Measurements from ENCODE around the gene ANO2. TPM values are rescaled to one million over a fixed set of nuclear protein-coding genes. Genes with fewer than 3 reads are reported as not detected.

The ANO2 gene
- total RNA-seq, 1 experiment from 2014 or later: not detected

DNA sequence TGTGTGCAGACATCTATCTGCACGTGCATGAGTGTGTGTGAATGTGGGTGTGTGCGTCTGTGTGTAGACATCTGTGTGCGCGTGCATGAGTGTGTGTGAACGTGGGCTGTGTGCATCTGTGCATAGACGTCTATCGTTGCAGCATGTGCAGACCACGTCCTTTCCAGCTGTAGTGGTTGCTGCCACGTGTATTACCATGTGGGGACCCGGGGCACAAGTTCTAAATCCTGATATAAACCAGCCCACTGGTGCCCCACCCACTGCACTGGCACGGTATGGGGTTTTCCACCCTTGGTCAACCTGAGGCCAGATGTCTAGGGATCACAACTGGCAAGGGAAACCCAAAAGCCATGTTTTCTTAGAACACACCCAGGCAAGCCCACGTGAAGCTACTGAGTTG lies 197.0 kb downstream of the ANO2 start:
- H3K27ac ChIP-seq (ENCODE audit: low read length): no peak overlapping the region
- H2AFZ ChIP-seq (ENCODE audit: low read length): no peak overlapping the region
- H3F3A ChIP-seq (ENCODE audit: low read length, unreplicated experiment): no peaks in the 10 kb centered on the region
- intact Hi-C loops (cut with micrococcal nuclease): no loop called here
- no peaks in the 10 kb centered on the region for H4K20me1 ChIP-seq (ENCODE audit: low read length)
- H3K36me3 ChIP-seq (ENCODE audit: low read depth, low read length): no peaks in the 10 kb centered on the region
- ATAC-seq (no peak), DNase-seq (no peak)
- TF ChIP-seq, protein P1, sequence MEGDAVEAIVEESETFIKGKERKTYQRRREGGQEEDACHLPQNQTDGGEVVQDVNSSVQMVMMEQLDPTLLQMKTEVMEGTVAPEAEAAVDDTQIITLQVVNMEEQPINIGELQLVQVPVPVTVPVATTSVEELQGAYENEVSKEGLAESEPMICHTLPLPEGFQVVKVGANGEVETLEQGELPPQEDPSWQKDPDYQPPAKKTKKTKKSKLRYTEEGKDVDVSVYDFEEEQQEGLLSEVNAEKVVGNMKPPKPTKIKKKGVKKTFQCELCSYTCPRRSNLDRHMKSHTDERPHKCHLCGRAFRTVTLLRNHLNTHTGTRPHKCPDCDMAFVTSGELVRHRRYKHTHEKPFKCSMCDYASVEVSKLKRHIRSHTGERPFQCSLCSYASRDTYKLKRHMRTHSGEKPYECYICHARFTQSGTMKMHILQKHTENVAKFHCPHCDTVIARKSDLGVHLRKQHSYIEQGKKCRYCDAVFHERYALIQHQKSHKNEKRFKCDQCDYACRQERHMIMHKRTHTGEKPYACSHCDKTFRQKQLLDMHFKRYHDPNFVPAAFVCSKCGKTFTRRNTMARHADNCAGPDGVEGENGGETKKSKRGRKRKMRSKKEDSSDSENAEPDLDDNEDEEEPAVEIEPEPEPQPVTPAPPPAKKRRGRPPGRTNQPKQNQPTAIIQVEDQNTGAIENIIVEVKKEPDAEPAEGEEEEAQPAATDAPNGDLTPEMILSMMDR (conservative IDR thresholded peaks at IDR 0.05; ENCODE audit: low read depth, low read length): no peak
- TF ChIP-seq EZH2phosphoT487 (IDR thresholded peaks at IDR 0.05; ENCODE audit: borderline replicate concordance, low read length) (no peak), EZH2 (IDR thresholded peaks at IDR 0.05; ENCODE audit: low read length, unreplicated experiment) (no peak)
- no peak overlapping the region for H3K4me2 ChIP-seq (ENCODE audit: low read length)
- POLR2A ChIA-PET (ENCODE audit: unreplicated experiment): no interaction called here
- CTCF ChIA-PET: no interaction called here
- no peaks in the 10 kb centered on the region for H3K79me2 ChIP-seq (ENCODE audit: low read length)
- no peaks in the 10 kb centered on the region for H3K4me1 ChIP-seq (ENCODE audit: insufficient read depth, low read length)
- H3K9ac ChIP-seq (ENCODE audit: low read length): no peak overlapping the region
- H3K9me2 ChIP-seq (replicated peaks; ENCODE audit: low read length): no peaks in the 10 kb centered on the region
- H3K4me3 ChIP-seq (ENCODE audit: low read length): no peak overlapping the region
- H3K27me3 ChIP-seq (ENCODE audit: low read length): no peaks in the 10 kb centered on the region
- no peaks in the 10 kb centered on the region for H3K9me3 ChIP-seq (ENCODE audit: low read length)
- no TSS peak for BruUV-seq (replicated peaks)

DNA sequence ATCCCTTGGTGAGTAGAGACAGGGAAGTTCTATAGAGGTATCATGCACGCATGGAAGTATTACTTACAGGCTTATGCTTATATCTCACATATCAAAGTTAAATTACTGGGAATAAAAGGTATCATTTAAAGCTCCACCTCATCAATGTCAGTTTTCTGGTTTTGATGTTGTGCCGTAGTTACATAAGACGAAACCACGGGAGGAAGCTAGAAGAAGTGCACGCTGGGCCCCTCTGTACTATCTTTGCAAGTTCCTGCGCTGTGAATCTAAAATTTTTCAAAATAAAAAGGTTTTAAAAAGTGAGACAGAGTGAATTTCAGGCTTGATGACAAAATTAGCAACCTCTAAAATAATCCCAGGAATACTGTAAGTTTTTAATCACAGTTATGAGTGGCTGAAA lies 198.1 kb downstream of the ANO2 start:
- ChIA-PET CTCF (no interaction called here), POLR2A (ENCODE audit: unreplicated experiment) (no interaction called here)
- Histone ChIP-seq H3K9ac (ENCODE audit: low read length) (no peak overlapping the region), H3K9me3 (ENCODE audit: low read length) (no peaks in the 10 kb centered on the region), H3K27me3 (ENCODE audit: low read length) (no peaks in the 10 kb centered on the region), H2AFZ (ENCODE audit: low read length) (no peak overlapping the region), H3K4me3 (ENCODE audit: low read length) (no peak overlapping the region), H3K4me2 (ENCODE audit: low read length) (no peak overlapping the region), H3F3A (ENCODE audit: low read length, unreplicated experiment) (no peaks in the 10 kb centered on the region), H3K36me3 (ENCODE audit: low read depth, low read length) (no peaks in the 10 kb centered on the region), H3K9me2 (replicated peaks; ENCODE audit: low read length) (no peaks in the 10 kb centered on the region), H3K4me1 (ENCODE audit: insufficient read depth, low read length) (no peaks in the 10 kb centered on the region), H3K27ac (ENCODE audit: low read length) (no peak overlapping the region), H3K79me2 (ENCODE audit: low read length) (no peaks in the 10 kb centered on the region), H4K20me1 (ENCODE audit: low read length) (no peaks in the 10 kb centered on the region)
- intact Hi-C loops (cut with micrococcal nuclease): no loop called here
- ATAC-seq (no peak), DNase-seq (no peak)
- no TSS peak for BruUV-seq (replicated peaks)
- TF ChIP-seq EZH2phosphoT487 (IDR thresholded peaks at IDR 0.05; ENCODE audit: borderline replicate concordance, low read length): no peak
- TF ChIP-seq, protein P1 (conservative IDR thresholded peaks at IDR 0.05; ENCODE audit: low read depth, low read length): no peak
- TF ChIP-seq EZH2 (IDR thresholded peaks at IDR 0.05; ENCODE audit: low read length, unreplicated experiment): no peak

DNA sequence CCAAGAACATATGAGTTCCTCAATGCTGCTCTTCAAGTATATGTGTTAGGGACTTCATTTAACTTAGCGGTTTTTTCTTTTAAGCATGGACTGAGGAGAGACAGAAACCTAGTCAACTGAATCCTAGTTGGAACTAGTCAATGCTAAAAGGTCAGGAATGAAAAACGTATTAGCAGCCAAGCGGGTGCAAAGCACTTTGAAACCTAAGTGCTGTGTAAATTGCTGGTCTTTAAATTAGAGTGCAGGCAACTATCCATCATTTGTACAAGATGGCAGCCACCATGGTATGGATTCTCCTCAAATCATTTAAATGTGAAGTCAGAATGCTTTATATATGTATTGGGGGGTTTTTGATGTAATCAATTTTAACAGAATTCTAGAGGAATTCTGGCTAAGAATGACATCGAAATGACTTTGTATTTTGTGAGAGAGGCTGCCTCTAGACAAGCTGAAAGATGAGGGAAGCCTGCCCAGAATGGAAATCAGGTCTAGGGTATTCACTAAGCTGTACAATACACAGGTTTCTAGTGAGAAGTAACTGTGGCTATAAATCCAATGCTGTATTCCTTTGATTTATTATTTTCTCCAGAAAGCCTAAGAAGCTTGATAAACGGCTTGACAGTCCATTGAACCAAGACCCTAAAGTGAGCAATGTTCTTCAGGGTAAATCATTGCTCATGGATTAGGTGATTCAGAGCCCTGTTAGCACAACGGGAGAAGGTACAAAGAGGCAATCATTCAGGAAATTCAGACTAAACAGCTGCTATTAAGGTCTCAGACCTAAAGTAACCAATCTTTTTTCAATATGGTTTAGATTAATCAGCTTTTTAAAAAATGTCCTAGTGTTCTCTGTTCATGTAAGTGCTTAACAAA lies 198.8 kb downstream of the ANO2 start:
- Histone ChIP-seq H3K27me3 (ENCODE audit: low read length) (no peaks in the 10 kb centered on the region), H3K27ac (ENCODE audit: low read length) (no peak overlapping the region), H2AFZ (ENCODE audit: low read length) (no peak overlapping the region), H3K4me1 (ENCODE audit: insufficient read depth, low read length) (no peaks in the 10 kb centered on the region), H4K20me1 (ENCODE audit: low read length) (no peaks in the 10 kb centered on the region), H3K36me3 (ENCODE audit: low read depth, low read length) (no peaks in the 10 kb centered on the region), H3K9me3 (ENCODE audit: low read length) (no peaks in the 10 kb centered on the region), H3K9me2 (replicated peaks; ENCODE audit: low read length) (no peaks in the 10 kb centered on the region), H3K9ac (ENCODE audit: low read length) (no peak overlapping the region), H3F3A (ENCODE audit: low read length, unreplicated experiment) (no peaks in the 10 kb centered on the region), H3K79me2 (ENCODE audit: low read length) (no peaks in the 10 kb centered on the region), H3K4me3 (ENCODE audit: low read length) (no peak overlapping the region), H3K4me2 (ENCODE audit: low read length) (no peak overlapping the region)
- ChIA-PET POLR2A (ENCODE audit: unreplicated experiment) (no interaction called here), CTCF (no interaction called here)
- DNase-seq (no peak), ATAC-seq (no peak)
- no TSS peak for BruUV-seq (replicated peaks)
- TF ChIP-seq EZH2phosphoT487 (IDR thresholded peaks at IDR 0.05; ENCODE audit: borderline replicate concordance, low read length): no peak
- intact Hi-C loops (cut with micrococcal nuclease): no loop called here
